Astrocyte of the cerebellum (primary cell): ENCODE measurements around the gene LAMA2.

Experiments
- DNase-seq: peaks from one replicate; pipeline ENCODE4 v3.0.0-alpha.2; 2011; ENCODE audit warnings: low read depth
- H3K4me3 ChIP-seq: 2 replicates; pipeline ENCODE4 v1.5.1; 2011; ENCODE audit warnings: mild to moderate bottlenecking, low read depth, low read length, moderate library complexity
- in situ Hi-C: cut with HindIII; loops from 2 replicates; pipeline ENCODE4 v1.10.0; 2017; ENCODE audit warnings: low sequenced_read_pairs
- TF ChIP-seq, protein P1 (sequence below): IDR thresholded peaks from 2 replicates; pipeline ENCODE4 v1.5.1; 2012; ENCODE audit warnings: low read length, low read depth, moderate library complexity, mild to moderate bottlenecking; ENCODE audit errors: missing control alignments

Gene LAMA2

DNA sequence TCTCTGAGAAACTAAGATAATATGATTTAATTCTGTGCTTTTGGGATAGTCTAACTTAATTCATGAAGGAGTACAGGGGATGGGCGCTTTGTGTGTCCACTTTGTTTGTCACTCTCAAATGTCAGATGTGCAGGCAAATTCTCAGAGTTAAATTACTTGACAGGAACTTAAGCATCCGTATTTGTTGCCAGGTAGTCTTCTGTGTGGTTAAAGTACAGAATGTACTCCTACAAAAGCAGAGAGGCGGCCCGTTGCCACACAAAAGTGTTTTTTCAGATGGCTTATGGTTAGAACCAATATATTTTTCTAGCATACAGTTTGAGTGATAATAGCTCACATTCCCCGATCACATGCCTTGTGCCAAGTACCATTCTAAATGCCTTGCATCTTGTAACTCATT, 234.4 kb downstream of the LAMA2 start:
- TF ChIP-seq, protein P1, sequence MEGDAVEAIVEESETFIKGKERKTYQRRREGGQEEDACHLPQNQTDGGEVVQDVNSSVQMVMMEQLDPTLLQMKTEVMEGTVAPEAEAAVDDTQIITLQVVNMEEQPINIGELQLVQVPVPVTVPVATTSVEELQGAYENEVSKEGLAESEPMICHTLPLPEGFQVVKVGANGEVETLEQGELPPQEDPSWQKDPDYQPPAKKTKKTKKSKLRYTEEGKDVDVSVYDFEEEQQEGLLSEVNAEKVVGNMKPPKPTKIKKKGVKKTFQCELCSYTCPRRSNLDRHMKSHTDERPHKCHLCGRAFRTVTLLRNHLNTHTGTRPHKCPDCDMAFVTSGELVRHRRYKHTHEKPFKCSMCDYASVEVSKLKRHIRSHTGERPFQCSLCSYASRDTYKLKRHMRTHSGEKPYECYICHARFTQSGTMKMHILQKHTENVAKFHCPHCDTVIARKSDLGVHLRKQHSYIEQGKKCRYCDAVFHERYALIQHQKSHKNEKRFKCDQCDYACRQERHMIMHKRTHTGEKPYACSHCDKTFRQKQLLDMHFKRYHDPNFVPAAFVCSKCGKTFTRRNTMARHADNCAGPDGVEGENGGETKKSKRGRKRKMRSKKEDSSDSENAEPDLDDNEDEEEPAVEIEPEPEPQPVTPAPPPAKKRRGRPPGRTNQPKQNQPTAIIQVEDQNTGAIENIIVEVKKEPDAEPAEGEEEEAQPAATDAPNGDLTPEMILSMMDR = no peak

DNA sequence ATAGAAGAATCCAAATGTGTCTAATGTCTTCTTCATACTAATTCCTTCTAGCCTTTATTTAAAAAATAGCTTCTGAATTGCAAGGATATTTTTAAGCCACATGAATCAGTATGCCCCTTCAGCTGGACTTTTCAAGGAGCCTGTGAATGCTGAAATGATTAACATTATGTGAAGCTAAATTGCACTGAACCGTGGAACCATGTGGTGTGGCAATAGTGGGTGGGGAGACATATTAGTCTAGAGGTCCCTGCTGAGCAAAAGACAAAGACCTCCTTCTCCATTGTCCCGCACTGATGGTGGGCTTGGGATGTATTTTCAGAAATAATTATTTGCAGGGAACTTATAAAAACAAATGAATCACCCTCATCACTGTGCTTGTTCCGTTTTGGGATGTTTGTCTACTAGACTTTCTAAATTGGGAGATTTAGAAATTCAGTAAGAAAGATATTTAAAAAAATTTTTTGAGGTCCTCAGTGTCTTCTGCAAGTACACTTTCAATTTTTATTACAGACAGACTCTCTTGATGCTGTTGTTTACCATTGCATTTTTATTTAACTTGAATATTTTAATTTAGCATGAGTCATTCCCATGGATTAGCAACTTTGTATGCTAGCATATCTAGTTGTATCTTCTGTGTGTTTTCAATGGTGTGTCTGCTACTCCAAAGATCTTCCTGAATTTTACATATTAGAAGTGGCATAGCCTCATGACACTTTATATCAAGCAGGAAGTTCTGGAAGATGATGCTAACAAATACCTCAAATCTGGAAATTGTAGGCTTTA, 238.1 kb downstream of the LAMA2 start:
- TF ChIP-seq, protein P1 = no peak
- H3K4me3 ChIP-seq = no peak overlapping the region
- DNase-seq = peak; percentile 71
- in situ Hi-C loops = no loop called here

More for the DNA sequence above, 234.4 kb downstream of the LAMA2 start:
- DNase-seq = no peak
- in situ Hi-C loops = no loop called here
- no peak overlapping the region for H3K4me3 ChIP-seq

DNA sequence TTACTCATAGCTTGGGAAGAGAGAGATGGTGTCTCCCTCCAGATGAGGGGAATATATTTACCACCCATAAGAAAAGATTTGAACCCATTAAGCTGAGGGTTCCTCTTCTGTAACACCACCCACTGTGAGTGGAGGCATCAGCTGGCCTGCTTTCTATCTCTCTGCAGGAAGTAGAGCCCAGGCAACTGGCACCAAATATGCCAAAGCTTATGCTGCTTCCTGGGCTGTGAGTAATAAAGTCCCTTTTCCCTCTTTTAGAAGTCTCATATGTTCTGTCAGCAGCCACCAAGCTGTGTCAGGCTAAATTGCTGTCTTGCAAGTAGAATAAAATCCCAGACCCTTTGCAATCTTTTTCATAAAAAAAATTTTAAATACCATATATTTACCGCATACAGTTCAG, 241.4 kb downstream of the LAMA2 start:
- no peak for DNase-seq
- TF ChIP-seq, protein P1 = no peak
- no peak overlapping the region for H3K4me3 ChIP-seq
- in situ Hi-C loops = no loop called here

DNA sequence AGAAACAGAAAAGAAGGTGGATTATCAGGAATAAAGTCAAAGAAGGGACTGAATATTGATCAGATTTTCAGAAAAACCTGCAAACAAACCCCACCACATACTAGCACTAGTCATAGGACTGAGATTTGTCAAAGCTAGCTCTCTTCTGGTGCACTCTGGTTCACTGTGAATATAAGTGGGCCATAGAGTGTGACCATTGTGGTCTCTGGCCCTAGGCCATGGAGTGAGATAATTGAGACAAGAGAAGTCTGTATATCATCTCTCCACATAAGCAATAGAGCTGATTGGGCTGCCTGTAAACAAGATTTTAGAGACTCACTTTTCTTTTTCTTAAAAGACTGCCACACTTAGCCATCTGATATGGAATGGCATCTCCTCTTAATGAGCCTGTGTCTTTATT, 247.2 kb downstream of the LAMA2 start:
- no peak overlapping the region for H3K4me3 ChIP-seq
- no peak for DNase-seq
- in situ Hi-C loops = no loop called here
- TF ChIP-seq, protein P1 = no peak

DNA sequence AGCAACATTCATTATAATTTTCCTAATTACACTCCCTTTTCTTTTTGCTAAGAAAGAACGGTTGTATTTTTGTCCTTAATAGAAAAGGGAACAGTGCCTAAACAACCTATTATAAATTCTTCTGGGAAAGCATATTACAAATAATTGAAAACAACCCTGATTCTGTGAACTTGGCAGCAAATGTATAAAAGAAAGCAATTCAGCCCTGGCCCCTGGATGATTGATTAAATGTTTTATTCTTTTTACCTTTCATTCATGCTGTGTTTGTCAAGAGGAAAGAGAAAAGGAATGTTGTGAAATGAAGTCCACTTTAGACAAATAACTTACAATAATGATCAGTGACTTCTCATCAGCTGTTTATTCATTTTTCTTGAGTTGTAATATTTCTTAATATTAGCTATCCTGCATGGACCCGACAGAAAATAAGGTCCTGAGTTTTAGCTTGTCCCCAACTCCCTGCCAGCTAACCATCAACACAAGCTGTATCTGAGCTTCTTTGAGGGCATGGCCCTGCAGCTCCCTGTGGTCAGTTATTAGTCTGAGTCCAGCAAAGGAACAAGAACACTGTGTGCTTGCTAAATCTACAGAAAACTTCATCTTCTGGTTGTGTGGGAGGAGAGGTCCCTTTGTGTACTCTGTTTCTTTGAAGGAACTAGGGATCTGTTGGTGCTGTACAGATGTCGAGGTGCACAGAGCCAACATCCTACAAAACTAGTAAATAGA, 248.2 kb downstream of the LAMA2 start:
- H3K4me3 ChIP-seq = no peak overlapping the region
- in situ Hi-C loops = no loop called here
- no peak for DNase-seq
- TF ChIP-seq, protein P1 = no peak

DNA sequence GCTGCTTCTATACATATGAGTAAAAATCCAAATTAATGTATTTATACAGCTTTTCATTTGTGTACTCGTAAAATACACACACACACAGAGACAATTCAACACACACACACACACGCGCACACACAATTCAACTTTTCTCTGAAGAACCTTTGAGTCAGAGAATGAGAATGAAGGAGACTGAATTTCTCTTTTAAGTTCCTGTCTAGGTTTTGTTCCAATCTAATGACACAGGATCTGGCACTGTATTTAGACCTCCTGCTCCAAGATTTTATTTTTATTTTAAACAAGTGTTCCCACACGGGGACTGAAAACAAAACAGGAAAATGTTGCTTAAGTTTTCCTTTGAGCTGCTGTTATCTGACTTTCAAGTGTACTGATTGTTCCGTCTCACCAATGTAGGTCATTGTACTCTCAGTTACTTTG, 250.8 kb downstream of the LAMA2 start:
- in situ Hi-C loops = no loop called here
- H3K4me3 ChIP-seq = no peak overlapping the region
- TF ChIP-seq, protein P1 = no peak
- DNase-seq = no peak
